HG03066 (cell line): ENCODE results near the gene DOCK11.
"Not testable (repeated sequence)": the region's sequence is repeated elsewhere in the genome, so short reads cannot be mapped to it uniquely, and the experiment has no call there.

Source experiments
- ATAC-seq: cut with Tn5 transposase; IDR thresholded peaks from one replicate; pipeline ENCODE4 v1.9.1; 2021; ENCODE audit warnings: low read depth; ENCODE audit not compliant: unreplicated experiment

DOCK11 gene

DNA sequence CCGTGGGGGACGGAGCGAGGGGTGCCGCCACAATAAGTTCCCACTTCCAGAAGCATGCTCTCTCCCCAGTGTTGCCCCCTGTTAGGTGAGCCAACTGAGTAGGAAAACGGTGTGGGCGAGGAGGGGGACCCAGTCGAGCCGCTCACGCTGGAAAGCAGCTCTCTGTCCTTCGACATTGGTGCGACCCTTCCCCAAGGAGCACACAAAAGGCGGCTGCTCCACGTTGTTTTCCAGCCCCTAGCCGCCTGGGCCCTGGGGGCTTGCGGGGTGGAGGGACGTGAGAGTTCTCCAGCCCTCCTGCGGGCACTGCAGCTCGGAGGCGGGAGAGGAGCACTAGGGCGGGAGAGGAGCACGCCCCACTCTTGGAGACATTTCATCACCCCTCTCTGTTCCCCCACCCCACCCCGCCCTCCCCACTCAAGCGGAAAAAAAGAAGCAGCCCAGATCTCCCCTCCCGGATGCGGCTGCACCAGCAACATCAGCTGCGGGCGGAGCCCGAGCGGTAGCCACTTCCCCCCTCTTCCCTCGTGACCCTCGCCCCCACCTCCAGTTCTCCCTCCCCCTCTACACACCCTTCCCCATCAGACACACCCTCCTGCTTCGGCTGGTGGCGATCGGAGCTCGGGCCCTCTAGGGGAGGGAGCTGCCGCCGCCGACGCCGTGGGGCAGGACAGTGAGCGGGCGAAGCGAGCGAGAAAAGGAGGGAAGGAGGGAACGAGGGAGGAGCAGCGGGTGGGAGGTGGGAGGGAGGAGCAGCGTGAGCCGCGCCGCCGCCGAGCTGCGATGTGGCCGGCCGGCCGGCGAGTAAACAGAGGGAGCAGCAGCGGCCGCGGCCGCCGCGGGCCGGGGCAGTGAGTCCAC lies at the start of gene DOCK11:
Gene DOCK11 (plus strand): TSS at position 755 of the 861 bp plus-strand sequence. CDS start 157 bp downstream, outside the sequence.
- peak; percentile 60 for ATAC-seq

- no peak for ATAC-seq
Measured at GRCh38 chrX:118448273-118448783, 47.3 kb upstream of the DOCK11 start.

DNA sequence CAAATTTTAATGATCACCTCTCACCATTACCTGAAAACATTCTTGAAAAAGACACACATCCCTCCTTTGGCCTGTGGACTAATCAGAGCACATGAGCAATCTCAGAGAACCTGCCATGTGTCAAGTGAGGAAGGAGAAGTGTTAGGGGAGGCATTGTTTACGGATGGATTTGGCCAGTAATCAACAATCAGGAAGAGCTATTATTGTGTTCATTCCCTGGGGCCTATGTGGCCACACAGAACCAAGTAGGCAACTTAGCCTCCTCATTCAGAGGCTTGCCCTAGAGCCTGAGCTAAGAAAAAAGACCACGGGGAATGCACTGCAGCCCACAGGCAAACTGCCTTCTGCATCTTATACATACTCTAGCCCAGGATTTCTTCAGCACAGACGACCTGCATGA lies 40.6 kb upstream of the DOCK11 start:
- no peak for ATAC-seq

GRCh38 chrX:118459494-118459893 lies 36.1 kb upstream of the DOCK11 start:
- ATAC-seq = no peak

GRCh38 chrX:118464501-118464900 lies 31.1 kb upstream of the DOCK11 start:
- ATAC-seq = no peak

DNA sequence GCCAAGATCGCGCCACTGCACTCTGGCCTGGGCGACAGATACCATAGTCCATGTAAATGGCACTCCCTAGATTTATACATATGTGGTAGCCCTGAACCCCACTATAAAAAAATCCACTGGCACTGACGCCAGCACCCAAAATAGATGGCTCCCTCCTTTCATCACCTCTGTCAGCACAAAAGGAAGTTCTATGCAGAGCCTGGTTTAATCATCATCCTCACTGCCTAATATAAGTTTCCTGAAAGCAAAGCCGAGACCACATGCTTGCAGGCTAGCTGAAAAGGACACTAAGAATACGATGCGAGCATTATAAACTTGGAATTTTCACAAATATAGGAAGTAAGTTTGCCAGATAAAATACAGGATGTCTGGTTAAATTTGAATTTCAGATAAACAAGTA lies 27.5 kb upstream of the DOCK11 start:
- no peak for ATAC-seq

- ATAC-seq = not testable (repeated sequence)
Measured at GRCh38 chrX:118470721-118471347, 24.8 kb upstream of the DOCK11 start.

DNA sequence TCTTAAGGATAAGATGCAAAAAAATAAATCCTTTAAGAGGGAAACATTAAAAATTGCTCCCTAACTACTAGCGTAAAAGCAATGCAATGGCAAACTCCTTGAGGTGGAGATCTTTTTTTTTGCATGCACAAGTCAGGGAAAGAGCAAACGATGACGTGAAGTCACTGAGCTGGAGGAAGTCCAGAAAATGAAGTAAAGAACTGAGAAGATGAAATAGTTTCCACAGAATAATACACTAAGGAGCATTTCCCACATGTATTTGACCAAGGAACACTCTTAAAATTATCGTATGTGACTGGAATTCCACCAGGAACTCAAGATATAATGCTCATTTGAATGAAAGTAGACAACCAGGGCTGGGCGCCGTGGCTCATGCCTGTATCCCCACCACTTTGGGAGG lies 21.0 kb upstream of the DOCK11 start:
- ATAC-seq = no peak

GRCh38 chrX:118475903-118476302 lies 19.7 kb upstream of the DOCK11 start:
- ATAC-seq = no peak

- no peak for ATAC-seq
Measured at GRCh38 chrX:118480172-118480571, 15.4 kb upstream of the DOCK11 start.

- ATAC-seq = not testable (repeated sequence)
Measured at GRCh38 chrX:118482384-118482783, 13.2 kb upstream of the DOCK11 start.

DNA sequence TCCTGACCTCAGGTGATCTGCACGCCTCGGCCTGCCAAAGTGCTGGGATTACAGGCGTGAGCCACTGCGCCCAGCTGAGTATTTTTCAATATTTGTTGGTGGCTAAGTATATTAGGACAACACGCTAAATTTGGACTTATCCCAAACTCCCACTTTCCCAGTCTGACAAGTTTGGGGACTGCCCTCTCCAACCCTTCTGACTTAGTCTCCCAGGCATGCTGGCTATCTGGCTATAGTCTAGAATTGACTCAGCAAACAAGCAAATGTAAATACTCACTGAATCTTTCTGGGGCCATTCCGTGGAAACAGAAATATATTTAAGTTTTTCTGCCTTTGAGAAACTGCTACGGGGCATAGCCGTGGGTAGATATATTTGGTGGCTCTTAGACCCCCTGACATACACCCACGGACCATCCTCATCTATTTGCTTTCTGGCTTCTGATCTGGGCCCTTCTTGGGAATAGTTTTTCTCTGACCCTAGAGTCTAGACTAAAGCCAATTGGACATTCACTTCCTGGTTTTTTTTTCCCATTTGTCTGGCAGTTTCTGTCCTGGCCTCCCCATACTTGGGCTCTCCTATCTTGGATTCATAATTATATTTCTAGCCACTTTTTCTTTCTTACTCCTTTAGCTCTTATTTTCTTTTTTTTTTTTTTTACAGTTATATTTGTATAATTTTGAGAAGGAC lies 11.3 kb upstream of the DOCK11 start:
- ATAC-seq = no peak

DNA sequence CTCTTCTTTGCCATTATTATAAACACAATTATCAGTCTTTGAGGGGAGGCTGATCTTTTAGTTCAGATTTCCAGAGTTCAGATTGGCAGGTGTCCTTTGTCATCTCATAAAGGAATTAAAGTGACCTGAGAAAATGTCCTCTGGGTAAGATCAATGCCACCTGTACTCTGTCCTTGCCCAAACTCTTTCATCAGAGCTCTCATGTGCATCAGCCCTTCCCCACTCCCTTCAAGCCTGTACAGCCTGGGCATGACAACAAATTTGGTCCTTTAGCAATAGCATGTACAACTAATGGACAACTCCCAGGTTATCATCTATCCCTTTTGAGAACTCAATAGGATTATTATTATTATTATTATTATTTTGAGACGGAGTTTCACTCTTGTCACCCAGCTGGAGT lies 8.9 kb upstream of the DOCK11 start:
- not testable (repeated sequence) for ATAC-seq

- ATAC-seq = no peak
Measured at GRCh38 chrX:118493016-118493415, 2.6 kb upstream of the DOCK11 start.

GRCh38 chrX:118493653-118494297 lies 1.8 kb upstream of the DOCK11 start:
- ATAC-seq = no peak

- peak; percentile 53 for ATAC-seq
Measured at GRCh38 chrX:118495958-118496762, 545 bp downstream of the DOCK11 start.

- peak; percentile 25 for ATAC-seq
Measured at GRCh38 chrX:118496763-118497079, 1.1 kb downstream of the DOCK11 start.

DNA sequence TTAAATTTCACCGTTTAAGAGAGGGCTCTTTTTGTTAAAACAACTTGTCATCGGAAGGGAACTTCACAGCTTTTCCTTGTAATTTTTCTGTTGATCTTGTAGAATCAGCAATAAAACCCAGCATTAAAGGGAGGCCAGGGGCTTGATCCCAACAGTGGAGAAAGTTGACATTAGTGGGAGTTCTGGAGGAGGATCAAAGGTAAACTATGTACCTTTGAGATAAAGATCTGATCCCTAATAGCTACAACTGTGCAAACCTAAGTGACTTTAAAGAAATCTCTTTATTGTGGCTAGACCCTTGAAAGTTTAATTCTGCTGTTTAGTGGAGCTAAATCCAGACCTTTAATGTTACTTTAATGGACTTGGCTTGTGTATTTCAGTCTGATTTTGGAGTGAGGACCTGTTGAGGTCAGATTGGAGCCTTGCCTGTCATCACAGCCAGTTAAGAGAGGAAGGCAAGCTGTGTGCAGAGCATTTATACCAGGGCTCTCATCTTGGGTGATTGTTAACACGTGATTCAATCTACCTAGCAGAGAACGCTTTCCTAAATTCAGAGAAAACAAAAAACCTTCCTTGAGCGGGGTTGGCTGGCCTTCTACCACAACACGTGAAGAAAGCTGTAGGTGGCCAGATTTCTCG lies 1.7 kb downstream of the DOCK11 start:
- ATAC-seq = no peak

DNA sequence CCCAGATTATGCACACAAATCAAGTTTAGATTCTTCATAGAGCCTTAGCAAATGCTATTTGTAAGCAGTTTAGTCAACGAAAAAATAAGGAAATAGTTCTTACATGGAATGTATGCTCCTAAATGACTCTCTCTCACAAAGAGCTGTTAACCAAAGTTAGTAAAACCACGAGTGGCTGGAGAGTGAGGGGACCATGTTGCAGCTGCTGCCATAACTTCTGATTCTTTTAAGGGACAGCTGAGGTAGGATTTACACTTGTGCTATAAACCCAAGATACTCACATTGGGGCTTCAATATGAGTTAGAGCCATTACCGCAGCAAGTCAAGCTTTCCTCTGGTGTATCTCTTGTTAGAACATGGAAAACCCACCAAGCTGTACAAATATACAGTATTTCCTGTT lies 2.7 kb downstream of the DOCK11 start:
- ATAC-seq = no peak

DNA sequence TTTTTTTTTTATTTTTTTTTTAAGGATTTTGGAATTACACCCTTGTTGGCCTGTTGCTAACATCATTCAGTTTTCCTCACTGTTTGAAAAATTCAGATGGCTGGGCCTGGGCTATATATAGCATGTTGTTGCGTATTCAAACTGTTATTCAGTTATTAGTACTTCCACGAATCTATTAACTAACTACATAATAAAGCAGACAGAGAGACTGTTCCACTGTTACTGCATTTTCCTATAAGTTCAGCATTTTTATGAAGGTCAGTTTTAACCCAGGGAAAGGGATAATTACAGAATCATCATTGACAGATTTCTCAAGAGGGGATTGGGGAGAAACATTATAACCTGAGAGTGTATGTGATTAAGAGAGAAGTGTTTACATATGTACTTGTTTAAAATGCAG lies 3.1 kb downstream of the DOCK11 start:
- no peak for ATAC-seq
